ENCODE results near the gene VWA5B1.

DNA sequence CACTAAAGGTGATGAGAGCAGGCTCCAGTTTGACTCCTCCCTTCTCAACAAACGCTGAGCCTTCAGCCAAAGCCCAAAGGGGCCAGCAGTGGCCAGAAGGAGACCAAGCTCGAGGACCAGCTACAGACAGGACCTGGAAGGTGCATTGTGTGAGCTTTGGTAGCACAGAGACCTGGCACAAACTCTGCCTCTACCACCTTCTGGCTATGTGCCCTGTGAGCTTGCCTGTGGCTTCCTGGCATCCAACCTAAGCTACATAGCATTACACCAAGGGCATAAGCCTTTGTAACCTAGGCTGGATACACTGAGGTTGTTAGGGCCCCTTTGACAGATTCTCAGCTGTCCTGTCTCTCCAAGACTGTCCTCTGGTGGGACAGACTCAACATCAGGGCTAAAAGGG is 6.6 kb upstream of the VWA5B1 start:
- no peak for TF ChIP-seq POLR2AphosphoS5 (IDR thresholded peaks at IDR 0.05; ENCODE audit: borderline replicate concordance, low read depth, low read length)
- TF ChIP-seq EZH2 (IDR thresholded peaks at IDR 0.05), result no peak

All from SK-N-MC (cell line).